Superior temporal gyrus (tissue), 1 donor: ENCODE measurements around the gene RECQL5.
A peak's percentile ranks its signal among the peaks of the same experiment; 100 is the strongest.

Source experiments
- DNase-seq: peaks from one replicate; pipeline ENCODE4 v3.0.0-alpha.2; 2016; ENCODE audit errors: extremely low spot score

Gene RECQL5

GRCh38 chr17:75634754-75635609 lies 32.0 kb downstream of the RECQL5 start:
- peak; percentile 37 for DNase-seq

- DNase-seq, result no peak
Measured at GRCh38 chr17:75634376-75634740, 32.6 kb downstream of the RECQL5 start.

GRCh38 chr17:75633486-75634375 lies 33.2 kb downstream of the RECQL5 start:
- DNase-seq, result peak; percentile 89

- DNase-seq, result peak; percentile 96
Measured at GRCh38 chr17:75632863-75633485, 34.0 kb downstream of the RECQL5 start, which contains the start of gene SMIM5. SMIM5 (plus strand) TSS chr17:75633434; CDS start chr17:75640202, 6,768 bp downstream.

GRCh38 chr17:75632428-75632827 lies 34.5 kb downstream of the RECQL5 start:
- no peak for DNase-seq

- no peak for DNase-seq
Measured at GRCh38 chr17:75631353-75631752, 35.6 kb downstream of the RECQL5 start.

- DNase-seq, result no peak
Measured at GRCh38 chr17:75630071-75630917, 36.7 kb downstream of the RECQL5 start.

- DNase-seq, result no peak
Measured at GRCh38 chr17:75629157-75629556, 37.8 kb downstream of the RECQL5 start.

GRCh38 chr17:75628425-75628824 lies 38.5 kb downstream of the RECQL5 start:
- no peak for DNase-seq

GRCh38 chr17:75627094-75627493 lies 39.9 kb downstream of the RECQL5 start:
- no peak for DNase-seq

GRCh38 chr17:75626496-75627038 lies 40.4 kb downstream of the RECQL5 start:
- no peak for DNase-seq

- DNase-seq, result peak; percentile 40
Measured at GRCh38 chr17:75625813-75626486, 41.0 kb downstream of the RECQL5 start.

- no peak for DNase-seq
Measured at GRCh38 chr17:75624714-75625345, 42.1 kb downstream of the RECQL5 start.

GRCh38 chr17:75624021-75624420 lies 42.9 kb downstream of the RECQL5 start:
- DNase-seq, result no peak

- DNase-seq, result no peak
Measured at GRCh38 chr17:75623386-75623785, 43.6 kb downstream of the RECQL5 start.

GRCh38 chr17:75622771-75623273 lies 44.1 kb downstream of the RECQL5 start:
- no peak for DNase-seq

- no peak for DNase-seq
Measured at GRCh38 chr17:75622076-75622475, 44.9 kb downstream of the RECQL5 start.

- no peak for DNase-seq
Measured at GRCh38 chr17:75621489-75621888, 45.5 kb downstream of the RECQL5 start.
